ENCODE data around the gene THPO.

- TF ChIP-seq SIN3A (IDR thresholded peaks at IDR 0.05; ENCODE audit: borderline replicate concordance, insufficient read depth, low read length) (no peak), POLR2AphosphoS5 (IDR thresholded peaks at IDR 0.05; ENCODE audit: low read depth, low read length) (no peak), TAF1 (IDR thresholded peaks at IDR 0.05; ENCODE audit: borderline replicate concordance, insufficient read depth, low read length) (no peak), REST (IDR thresholded peaks at IDR 0.05; ENCODE audit: insufficient read depth in 1 of 2, low read depth in 2 of 2, low read length in 2 of 2) (no peak)
Observed at GRCh38 chr3:184335291-184335660, 42.7 kb downstream of the THPO start.

Measured in PFSK-1 (cell line).